ENCODE measurements around the gene RBL1.
"Not testable (repeated sequence)": the region's sequence is repeated elsewhere in the genome, so short reads cannot be mapped to it uniquely, and the experiment has no call there.

The RBL1 gene

GRCh38 chr20:37075932-37076685 lies 19.7 kb downstream of the RBL1 start:
- no peak for DNase-seq (ENCODE audit: low read depth)

- DNase-seq (ENCODE audit: low read depth) = no peak
Observed at GRCh38 chr20:37072293-37073196, 23.3 kb downstream of the RBL1 start.

GRCh38 chr20:37071481-37071911 lies 24.3 kb downstream of the RBL1 start:
- no peak for DNase-seq (ENCODE audit: low read depth)

- not testable (repeated sequence) for DNase-seq (ENCODE audit: low read depth)
Observed at GRCh38 chr20:37069563-37069962, 26.2 kb downstream of the RBL1 start.

- DNase-seq (ENCODE audit: low read depth) = no peak
Observed at GRCh38 chr20:37066168-37066567, 29.6 kb downstream of the RBL1 start.

GRCh38 chr20:37055276-37055675 lies 40.5 kb downstream of the RBL1 start:
- no peak for DNase-seq (ENCODE audit: low read depth)

- DNase-seq (ENCODE audit: low read depth) = no peak
Observed at GRCh38 chr20:37053230-37053950, 42.4 kb downstream of the RBL1 start.

- DNase-seq (ENCODE audit: low read depth) = peak; percentile 42
Observed at GRCh38 chr20:37042986-37043972, 52.5 kb downstream of the RBL1 start.

GRCh38 chr20:37039366-37039765 lies 56.4 kb downstream of the RBL1 start:
- DNase-seq (ENCODE audit: low read depth) = not testable (repeated sequence)

- DNase-seq (ENCODE audit: low read depth) = no peak
Observed at GRCh38 chr20:37032077-37032476, 63.7 kb downstream of the RBL1 start.

- no peak for DNase-seq (ENCODE audit: low read depth)
Observed at GRCh38 chr20:37020636-37021035, 75.2 kb downstream of the RBL1 start.

- not testable (repeated sequence) for DNase-seq (ENCODE audit: low read depth)
Observed at GRCh38 chr20:37012631-37013030, 83.2 kb downstream of the RBL1 start.

GRCh38 chr20:37011858-37012257 lies 83.9 kb downstream of the RBL1 start:
- DNase-seq (ENCODE audit: low read depth) = not testable (repeated sequence)

- DNase-seq (ENCODE audit: low read depth) = no peak
Observed at GRCh38 chr20:37011147-37011546, 84.7 kb downstream of the RBL1 start.

GRCh38 chr20:37007898-37008649 lies 87.7 kb downstream of the RBL1 start:
- DNase-seq (ENCODE audit: low read depth) = no peak

GRCh38 chr20:37005062-37005942 lies 90.5 kb downstream of the RBL1 start:
- not testable (repeated sequence) for DNase-seq (ENCODE audit: low read depth)

GRCh38 chr20:37001634-37002033 lies 94.2 kb downstream of the RBL1 start:
- not testable (repeated sequence) for DNase-seq (ENCODE audit: low read depth)

GRCh38 chr20:37000171-37000570 lies 95.6 kb downstream of the RBL1 start:
- DNase-seq (ENCODE audit: low read depth) = not testable (repeated sequence)

GRCh38 chr20:36998652-36999051 lies 97.1 kb downstream of the RBL1 start:
- no peak for DNase-seq (ENCODE audit: low read depth)
